ENCODE data around the gene ACAP3. TPM values are rescaled to one million over a fixed set of nuclear protein-coding genes. Genes with fewer than 3 reads are reported as not detected.
"Not testable (repeated sequence)": the region's sequence is repeated elsewhere in the genome, so short reads cannot be mapped to it uniquely, and the experiment has no call there.

ACAP3 gene
- total and polyA plus RNA-seq, 5 donors: 33.1 to 61.8 (median 40.1) TPM

DNA sequence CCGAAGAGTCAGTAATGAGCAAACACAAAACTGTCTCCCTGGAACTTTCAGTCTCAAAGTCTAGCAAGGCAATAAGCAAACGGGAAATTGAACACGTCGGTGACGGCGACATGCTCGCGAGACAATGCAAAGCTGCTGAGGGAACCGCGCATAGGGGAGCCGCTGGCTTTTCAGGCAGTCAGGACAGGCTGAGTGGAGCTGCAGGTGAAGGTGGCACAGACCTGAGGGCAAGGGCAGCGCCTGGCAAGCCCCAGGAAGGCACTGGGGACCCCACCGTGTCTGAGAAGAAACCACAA is 11.9 kb upstream of the ACAP3 start:
- H3K27me3 ChIP-seq (ENCODE audit: control insufficient read depth, insufficient read depth): no peaks in the 10 kb centered on the region
- WGBS: 93% methylated on average over 13 of the region's 13 CpGs
- no peak overlapping the region for H3K4me3 ChIP-seq (ENCODE audit: low read length)
- no peak overlapping the region for H3K27ac ChIP-seq (ENCODE audit: low read length)
- H3K9me3 ChIP-seq (ENCODE audit: control insufficient read depth, low read length): no peaks in the 10 kb centered on the region
- ATAC-seq (no peak), DNase-seq (no peak)
- intact Hi-C loops (cut with DNase I): no loop called here
- no peaks in the 10 kb centered on the region for H3K4me1 ChIP-seq (ENCODE audit: control insufficient read depth, insufficient read depth, low read length)

DNA sequence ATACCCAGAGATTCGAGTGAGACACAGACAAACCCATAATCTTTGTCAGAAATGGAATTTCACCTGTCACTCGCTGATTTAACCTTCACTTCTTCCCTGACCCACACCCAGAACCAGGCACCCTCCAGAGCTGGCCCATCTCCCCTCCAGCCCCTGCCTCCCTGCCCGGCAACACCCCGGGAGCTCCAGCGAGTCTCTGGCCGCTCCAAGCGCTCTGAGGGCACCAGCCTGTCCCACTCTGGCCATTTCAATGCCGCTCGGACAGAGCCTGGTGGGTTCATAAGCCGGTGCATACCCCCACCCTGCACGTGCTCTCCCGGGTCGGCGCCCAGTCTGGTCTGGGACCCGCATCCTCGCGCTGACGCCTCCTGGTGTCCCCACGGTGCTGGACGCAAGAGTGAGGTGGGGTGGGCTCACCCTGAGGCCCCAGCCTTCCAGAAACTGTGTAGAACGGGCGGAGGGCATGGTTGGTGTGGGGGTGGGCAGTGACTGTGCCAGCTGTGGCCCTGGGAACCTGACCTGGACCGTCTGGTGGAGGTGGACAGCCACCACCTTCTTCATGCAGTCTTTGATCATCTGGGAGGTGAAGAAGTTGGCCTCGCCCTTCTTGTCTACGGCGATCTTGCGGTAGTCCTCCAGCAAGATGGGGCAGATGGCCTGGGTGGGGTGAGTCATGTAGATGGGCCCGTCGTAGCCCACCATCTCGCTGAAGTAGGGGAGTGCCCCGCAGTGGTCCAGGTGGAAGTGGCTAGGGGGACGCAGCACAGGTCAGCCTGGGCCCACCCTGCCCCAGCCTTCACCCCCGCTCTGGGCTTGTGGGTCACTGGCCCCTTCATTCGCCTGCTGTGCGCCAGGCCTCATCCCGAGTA is 11.3 kb upstream of the ACAP3 start:
- intact Hi-C loops (cut with DNase I): no loop called here
- Histone ChIP-seq H3K27me3 (ENCODE audit: control insufficient read depth, insufficient read depth) (no peaks in the 10 kb centered on the region), H3K27ac (ENCODE audit: low read length) (no peak overlapping the region), H3K4me3 (ENCODE audit: low read length) (no peak overlapping the region), H3K9me3 (ENCODE audit: control insufficient read depth, low read length) (no peaks in the 10 kb centered on the region), H3K4me1 (ENCODE audit: control insufficient read depth, insufficient read depth, low read length) (no peaks in the 10 kb centered on the region)
- 89% methylated on average over 36 of the region's 36 CpGs for WGBS
- DNase-seq (no peak), ATAC-seq (peak in 1 of 2 donors; percentile 9)

DNA sequence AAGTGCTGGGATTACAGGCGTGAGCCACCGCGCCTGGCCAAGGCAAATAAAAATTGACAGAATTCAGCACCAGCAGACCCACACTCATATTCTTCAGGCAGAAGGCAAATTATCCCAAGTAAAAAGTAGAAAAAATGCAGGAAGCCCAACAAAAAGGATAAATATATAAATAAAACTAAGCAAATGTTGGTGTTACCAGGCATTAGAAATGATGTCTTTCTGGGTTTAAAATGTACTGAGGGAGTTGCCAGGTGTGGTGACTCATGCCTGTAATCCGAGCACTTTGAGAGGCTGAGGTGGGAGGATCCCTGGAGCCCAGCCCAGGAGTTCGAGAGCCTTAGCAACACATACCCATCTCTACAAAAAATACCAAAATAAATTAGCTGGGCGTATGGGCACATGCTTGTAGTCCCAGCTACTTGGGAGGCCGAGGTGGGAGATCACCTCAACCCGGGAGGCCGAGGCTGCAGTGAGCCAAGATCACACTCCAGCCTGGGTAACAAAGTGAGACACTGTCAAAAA is 10.5 kb upstream of the ACAP3 start:
- intact Hi-C loops (cut with DNase I): no loop called here
- H3K4me1 ChIP-seq (ENCODE audit: control insufficient read depth, insufficient read depth, low read length): no peaks in the 10 kb centered on the region

DNA sequence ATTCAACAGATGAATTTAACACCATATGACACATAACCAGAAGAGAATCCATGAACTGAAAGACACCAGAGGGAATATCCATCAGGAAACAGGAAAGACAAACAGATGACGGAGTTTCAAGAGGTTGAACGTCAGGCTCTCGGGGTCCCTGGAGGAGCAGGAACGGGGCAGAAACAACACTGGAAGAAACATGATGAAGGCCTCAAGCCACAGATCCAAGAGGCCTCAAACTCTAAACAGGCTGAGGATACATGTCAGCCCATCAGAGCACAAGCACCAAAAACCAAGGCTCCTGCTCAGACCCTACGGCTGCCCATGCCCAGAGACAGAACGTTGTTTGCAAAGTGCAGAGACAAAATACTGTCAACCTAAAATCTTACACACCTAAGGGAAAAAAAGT is 9.7 kb upstream of the ACAP3 start:
- no peak for DNase-seq
- intact Hi-C loops (cut with DNase I): no loop called here
- no peaks in the 10 kb centered on the region for H3K9me3 ChIP-seq (ENCODE audit: control insufficient read depth, low read length)
- no peak for ATAC-seq
- H3K4me3 ChIP-seq (ENCODE audit: low read length): no peak overlapping the region
- H3K27me3 ChIP-seq (ENCODE audit: control insufficient read depth, insufficient read depth): no peaks in the 10 kb centered on the region
- H3K4me1 ChIP-seq (ENCODE audit: control insufficient read depth, insufficient read depth, low read length): no peaks in the 10 kb centered on the region
- no peak overlapping the region for H3K27ac ChIP-seq (ENCODE audit: low read length)
- WGBS: 81% methylated on average over 6 of the region's 6 CpGs

More for the DNA sequence above, 10.5 kb upstream of the ACAP3 start:
- 69% methylated on average over 9 of the region's 9 CpGs for WGBS
- Histone ChIP-seq H3K27me3 (ENCODE audit: control insufficient read depth, insufficient read depth) (no peaks in the 10 kb centered on the region), H3K9me3 (ENCODE audit: control insufficient read depth, low read length) (no peaks in the 10 kb centered on the region), H3K27ac (ENCODE audit: low read length) (no peak overlapping the region), H3K4me3 (ENCODE audit: low read length) (no peak overlapping the region)
- DNase-seq (peak; percentile 88 to 93 (median 88)), ATAC-seq (peak; percentile 61 to 62)

DNA sequence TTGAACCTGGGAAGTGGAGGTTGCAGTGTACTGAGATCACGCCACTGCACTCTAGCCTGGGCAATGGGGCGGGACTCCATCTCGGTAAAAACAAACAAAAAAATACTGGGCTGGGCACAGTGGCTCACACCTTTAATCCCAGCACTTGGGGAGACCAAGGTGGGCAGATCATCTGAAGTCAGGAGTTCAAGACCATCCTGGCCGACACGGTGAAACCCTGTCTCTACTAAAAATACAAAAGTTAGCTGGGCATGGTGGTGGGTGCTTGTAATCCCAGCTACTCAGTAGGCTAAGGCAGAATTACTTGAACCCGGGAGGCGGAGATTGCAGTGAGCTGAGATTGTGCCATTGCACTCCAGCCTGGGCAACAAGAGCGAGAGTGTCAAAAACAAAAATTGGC is 8.5 kb upstream of the ACAP3 start:
- H3K9me3 ChIP-seq (ENCODE audit: control insufficient read depth, low read length); H3K4me1 ChIP-seq (ENCODE audit: control insufficient read depth, insufficient read depth, low read length); H3K27me3 ChIP-seq (ENCODE audit: control insufficient read depth, insufficient read depth); DNase-seq; H3K27ac ChIP-seq (ENCODE audit: low read length); ATAC-seq; intact Hi-C loops (cut with DNase I); H3K4me3 ChIP-seq (ENCODE audit: low read length): not testable (repeated sequence)
- 92% methylated on average over 8 of the region's 8 CpGs for WGBS

DNA sequence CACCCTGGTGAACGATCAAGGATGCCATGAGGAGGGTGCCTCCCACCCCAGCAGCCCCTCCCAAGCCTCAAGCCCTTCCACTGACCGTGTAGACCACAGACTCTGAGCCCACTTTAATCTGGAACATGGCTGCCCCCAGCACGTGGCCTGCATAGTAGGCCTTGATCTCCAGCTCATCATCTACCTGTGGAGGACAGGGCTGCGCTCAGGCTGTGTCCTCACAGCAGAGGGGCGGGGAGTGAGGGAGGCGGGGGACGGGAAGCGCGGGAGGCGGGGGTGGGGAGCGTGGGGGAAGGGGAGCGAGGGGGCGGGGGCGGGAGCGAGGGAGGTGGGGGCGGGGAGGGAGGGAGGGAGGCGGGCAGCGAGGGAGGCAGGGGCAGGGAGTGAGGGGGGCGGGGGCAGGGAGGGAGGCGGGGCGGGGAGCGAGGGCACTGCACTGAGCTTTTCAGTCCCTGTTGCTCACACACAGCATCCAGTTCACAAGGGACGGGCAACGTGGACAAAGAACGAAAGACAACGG is 7.8 kb upstream of the ACAP3 start:
- no peak for ATAC-seq
- no peak for DNase-seq
- no peaks in the 10 kb centered on the region for H3K27me3 ChIP-seq (ENCODE audit: control insufficient read depth, insufficient read depth)
- H3K4me1 ChIP-seq (ENCODE audit: control insufficient read depth, insufficient read depth, low read length): no peaks in the 10 kb centered on the region
- WGBS: 63% methylated on average over 24 of the region's 26 CpGs
- H3K27ac ChIP-seq (ENCODE audit: low read length): no peak overlapping the region
- intact Hi-C loops (cut with DNase I): no loop called here
- H3K9me3 ChIP-seq (ENCODE audit: control insufficient read depth, low read length): no peaks in the 10 kb centered on the region
- H3K4me3 ChIP-seq (ENCODE audit: low read length): no peak overlapping the region

DNA sequence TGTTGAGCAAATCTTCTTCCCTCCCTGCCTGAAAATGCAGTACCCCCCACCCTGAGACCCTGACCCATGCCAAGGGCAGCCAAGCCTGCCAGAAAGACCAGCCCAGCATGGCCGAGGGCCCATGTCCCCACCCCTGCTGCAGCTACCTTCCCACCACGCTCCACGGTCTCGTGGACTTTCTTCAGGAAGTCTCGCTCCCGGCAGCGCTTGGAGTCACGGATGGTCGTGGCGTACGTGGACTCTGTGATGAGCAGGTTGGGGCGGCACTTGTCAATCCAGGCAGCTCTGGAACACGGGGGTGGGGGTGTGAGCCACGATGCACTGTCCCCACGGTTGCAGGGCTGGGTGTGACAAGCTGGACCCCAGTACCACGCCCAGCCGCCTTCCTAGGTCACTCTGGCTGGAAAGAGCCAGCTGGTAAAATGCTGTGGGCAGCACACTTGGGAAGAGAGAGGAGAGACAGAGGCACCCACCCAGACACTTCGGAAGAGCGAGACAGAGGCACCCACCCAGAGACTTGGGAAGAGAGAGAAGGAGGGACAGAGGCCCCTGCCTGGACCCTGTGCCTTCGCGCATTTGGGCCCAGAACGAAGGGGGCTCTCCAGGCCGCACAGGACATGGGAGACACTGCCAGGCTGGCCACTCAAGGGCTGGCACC is 7.1 kb upstream of the ACAP3 start:
- 88% methylated on average over 23 of the region's 23 CpGs for WGBS
- Histone ChIP-seq H3K9me3 (ENCODE audit: control insufficient read depth, low read length) (no peaks in the 10 kb centered on the region), H3K27ac (ENCODE audit: low read length) (no peak overlapping the region), H3K4me3 (ENCODE audit: low read length) (no peak overlapping the region), H3K27me3 (ENCODE audit: control insufficient read depth, insufficient read depth) (no peaks in the 10 kb centered on the region), H3K4me1 (ENCODE audit: control insufficient read depth, insufficient read depth, low read length) (no peaks in the 10 kb centered on the region)
- DNase-seq: no peak
- intact Hi-C loops (cut with DNase I): no loop called here
- ATAC-seq: no peak

DNA sequence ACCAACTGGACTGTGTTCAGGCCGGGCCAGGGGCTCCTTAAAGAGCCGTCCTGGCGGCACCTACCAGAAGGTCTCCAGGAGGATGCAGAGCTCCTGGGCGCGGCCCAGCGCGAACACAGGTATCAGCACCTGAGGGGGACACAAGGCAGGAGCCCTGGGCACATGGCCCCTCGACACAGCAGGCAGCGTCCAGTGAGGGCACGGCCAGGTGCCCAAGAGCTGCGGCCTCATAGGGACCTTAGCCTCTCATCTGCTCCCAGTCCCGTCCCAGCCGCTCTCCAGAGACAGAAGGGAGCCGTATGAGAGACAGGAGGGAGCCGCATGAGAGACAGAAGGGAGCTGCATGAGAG is 6.5 kb upstream of the ACAP3 start:
- WGBS: 92% methylated on average over 15 of the region's 15 CpGs
- H3K4me1 ChIP-seq (ENCODE audit: control insufficient read depth, insufficient read depth, low read length): no peaks in the 10 kb centered on the region
- DNase-seq: no peak
- no peak for ATAC-seq
- H3K27me3 ChIP-seq (ENCODE audit: control insufficient read depth, insufficient read depth): no peaks in the 10 kb centered on the region
- intact Hi-C loops (cut with DNase I): no loop called here
- H3K4me3 ChIP-seq (ENCODE audit: low read length): no peak overlapping the region
- H3K27ac ChIP-seq (ENCODE audit: low read length): no peak overlapping the region
- H3K9me3 ChIP-seq (ENCODE audit: control insufficient read depth, low read length): no peaks in the 10 kb centered on the region

DNA sequence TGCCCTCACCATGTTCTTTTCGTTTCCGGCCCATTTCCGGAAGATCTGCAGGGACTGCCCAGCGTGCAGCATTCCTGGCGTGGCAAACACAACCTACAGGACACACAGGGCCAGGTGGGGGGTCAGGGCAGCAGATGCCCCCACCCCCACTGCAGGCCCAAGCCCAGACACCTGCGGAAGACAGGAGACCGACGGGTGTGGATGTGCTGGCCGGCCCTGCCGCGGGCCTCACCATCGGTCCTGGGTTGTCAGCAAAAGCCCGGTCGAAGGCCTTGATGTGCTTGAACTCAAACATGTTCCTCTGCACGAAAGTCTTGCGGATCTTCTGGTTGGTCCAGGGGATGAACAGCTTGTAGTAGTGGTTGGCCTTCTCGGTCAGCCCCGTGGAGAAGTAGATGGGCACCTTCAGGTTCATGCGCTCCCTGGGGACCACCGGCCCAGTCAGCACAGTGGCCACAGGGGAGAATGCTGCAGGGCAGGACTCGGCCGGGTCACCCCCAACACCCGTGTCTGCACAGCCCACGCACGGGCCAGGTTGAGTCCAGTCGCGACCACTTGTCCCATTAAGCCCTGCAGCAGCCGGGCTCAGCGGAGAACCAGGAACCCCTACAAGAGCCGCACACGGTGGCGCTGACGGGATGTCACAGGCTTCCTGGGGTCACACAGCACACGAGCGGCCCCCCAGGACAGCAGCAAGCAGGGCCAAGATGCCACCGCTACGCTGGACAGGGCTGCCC is 5.9 kb upstream of the ACAP3 start:
- DNase-seq: no peak
- 85% methylated on average over 37 of the region's 37 CpGs for WGBS
- intact Hi-C loops (cut with DNase I): no loop called here

DNA sequence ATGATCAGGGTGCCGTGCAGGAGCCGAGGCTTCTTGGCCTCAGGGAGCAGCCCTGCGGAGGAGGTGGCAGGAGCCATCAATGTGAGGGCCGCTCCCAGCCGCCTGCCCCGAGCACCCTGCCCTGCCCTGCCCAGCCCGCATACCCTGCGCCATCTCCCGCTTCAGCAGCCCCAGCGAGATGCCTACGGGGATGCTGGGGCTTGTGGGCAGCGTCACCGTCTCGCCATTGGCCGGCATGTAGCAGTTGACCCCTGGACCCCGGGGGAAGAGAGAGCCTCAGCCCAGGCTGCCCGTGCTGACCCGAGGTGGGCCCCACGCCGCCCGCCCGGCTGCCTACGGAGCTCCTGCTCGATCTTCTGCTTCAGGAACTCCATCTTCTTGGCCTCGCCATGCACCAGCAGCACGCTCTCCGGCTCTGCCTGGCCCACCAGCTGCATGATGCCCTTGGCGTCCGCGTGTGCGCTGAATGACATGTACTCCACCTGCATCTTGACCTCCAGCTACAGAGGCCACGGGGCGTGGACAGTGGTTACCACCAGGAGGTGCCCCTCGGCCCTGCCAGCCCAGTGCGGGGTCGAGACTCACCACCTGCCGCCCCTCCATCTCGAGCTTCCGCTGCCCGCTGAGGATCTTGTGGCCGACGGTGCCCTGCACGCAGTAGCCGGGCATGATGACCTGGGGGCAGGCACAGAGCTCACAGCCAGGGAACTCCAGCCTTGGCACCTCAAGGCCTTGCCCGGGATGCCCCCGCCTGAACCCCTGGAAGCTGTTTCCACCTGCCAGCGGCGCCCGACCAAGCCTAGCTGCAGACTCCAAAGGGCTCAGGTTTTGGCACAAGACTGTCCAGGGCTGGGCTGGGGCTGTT is 5.0 kb upstream of the ACAP3 start:
- no peak for DNase-seq
- 90% methylated on average over 49 of the region's 49 CpGs for WGBS
- intact Hi-C loops (cut with DNase I): no loop called here
- Histone ChIP-seq H3K4me1 (ENCODE audit: control insufficient read depth, insufficient read depth, low read length) (no peaks in the 10 kb centered on the region), H3K4me3 (ENCODE audit: low read length) (no peak overlapping the region), H3K27ac (ENCODE audit: low read length) (no peak overlapping the region), H3K9me3 (ENCODE audit: control insufficient read depth, low read length) (no peaks in the 10 kb centered on the region), H3K27me3 (ENCODE audit: control insufficient read depth, insufficient read depth) (no peaks in the 10 kb centered on the region)
- ATAC-seq: no peak

More for the DNA sequence above, 5.9 kb upstream of the ACAP3 start:
- Histone ChIP-seq H3K9me3 (ENCODE audit: control insufficient read depth, low read length) (no peaks in the 10 kb centered on the region), H3K4me3 (ENCODE audit: low read length) (no peak overlapping the region), H3K4me1 (ENCODE audit: control insufficient read depth, insufficient read depth, low read length) (no peaks in the 10 kb centered on the region), H3K27me3 (ENCODE audit: control insufficient read depth, insufficient read depth) (no peaks in the 10 kb centered on the region), H3K27ac (ENCODE audit: low read length) (no peak overlapping the region)
- no peak for ATAC-seq

Measured in right cardiac atrium (tissue), 5 donors.